Smooth muscle cell (in vitro differentiated cells): ENCODE data around the gene NELL1. TPM values are rescaled to one million over a fixed set of nuclear protein-coding genes. Genes with fewer than 3 reads are reported as not detected.

Experiments used
- DNase-seq: peaks from one replicate; lab custom pipeline; 2025; ENCODE audit not compliant: unreplicated experiment; lab: John Stamatoyannopoulos, UW
- H2AFZ ChIP-seq: fragments of 200-600 bp; sonication (generic); 2 replicates; pipeline ENCODE4 v1.6.0; 2016; ENCODE audit warnings: antibody characterized with exemption, low read depth, mild to moderate bottlenecking
- H3F3A ChIP-seq: fragments of 200-600 bp; sonication (generic); 2 replicates; pipeline ENCODE4 v1.6.0; 2017; ENCODE audit warnings: antibody characterized with exemption, low read depth
- H3K27ac ChIP-seq: fragments of 200-600 bp; sonication (generic); 2 replicates; pipeline ENCODE4 v1.5.1; 2016; ENCODE audit warnings: low read depth, mild to moderate bottlenecking
- H3K27me3 ChIP-seq: fragments of 200-600 bp; sonication (generic); 2 replicates; pipeline ENCODE4 v1.6.1; 2016; ENCODE audit warnings: low read depth, mild to moderate bottlenecking
- H3K36me3 ChIP-seq: fragments of 200-600 bp; sonication (generic); 2 replicates; pipeline ENCODE4 v1.5.1; 2016; ENCODE audit warnings: low read depth
- H3K4me1 ChIP-seq: fragments of 200-600 bp; sonication (generic); 2 replicates; pipeline ENCODE4 v1.5.1; 2016; ENCODE audit warnings: low read depth
- H3K4me2 ChIP-seq: fragments of 200-600 bp; sonication (generic); 2 replicates; pipeline ENCODE4 v1.6.0; 2016; ENCODE audit warnings: mild to moderate bottlenecking
- H3K4me3 ChIP-seq: fragments of 200-600 bp; sonication (generic); 2 replicates; pipeline ENCODE4 v1.5.1; 2016; ENCODE audit warnings: mild to moderate bottlenecking
- H3K79me2 ChIP-seq: fragments of 200-600 bp; sonication (generic); 2 replicates; pipeline ENCODE4 v1.6.0; 2016; ENCODE audit warnings: low read depth, mild to moderate bottlenecking
- H3K9ac ChIP-seq: fragments of 200-600 bp; sonication (generic); 2 replicates; pipeline ENCODE4 v1.6.0; 2016; ENCODE audit warnings: low read depth
- H3K9me3 ChIP-seq: fragments of 200-600 bp; sonication (generic); replicated peaks from 2 replicates; pipeline ENCODE4 v1.5.1; 2016; ENCODE audit warnings: low read depth
- H4K20me1 ChIP-seq: fragments of 200-600 bp; sonication (generic); 2 replicates; pipeline ENCODE4 v1.6.0; 2016; ENCODE audit warnings: low read depth
- CTCF ChIP-seq: fragments of 200-600 bp; sonication (generic); IDR thresholded peaks from 2 replicates; pipeline ENCODE4 v1.5.1; 2017; ENCODE audit warnings: borderline replicate concordance, mild to moderate bottlenecking, antibody characterized with exemption; ENCODE audit not compliant: insufficient read depth, poor library complexity, severe bottlenecking
- WGBS: methylation state at CpG from one replicate; pipeline ENCODE4 v1.1.7; 2016; ENCODE audit warnings: low lambda C conversion rate; 5-methylcytosine and 5-hydroxymethylcytosine counted together
- polyA plus RNA-seq: library from polyadenylated mRNA; unstranded; fragments of >200 nt; fragmentation: Nextera tagmentation; extraction: Ambion mirVana; gene quantifications from 2 replicates; pipeline ENCODE4 v1.2.1, GENCODE V29; 2016
- total RNA-seq: library from RNA; depleted of rRNA; stranded (reverse); fragments of >200 nt; gene quantifications from 2 replicates; pipeline ENCODE4 v1.2.3, GENCODE V29; 2014

Gene NELL1
- total and polyA plus RNA-seq, 2 experiments from 2014 or later: not detected

GRCh38 chr11:21385669-21386440 is 716.5 kb downstream of the NELL1 start:
- TF ChIP-seq CTCF: no peak
- no peaks in the 10 kb centered on the region for H3K9me3 ChIP-seq
- no peak overlapping the region for H3K9ac ChIP-seq
- H4K20me1 ChIP-seq: no peaks in the 10 kb centered on the region
- no peak overlapping the region for H3K4me2 ChIP-seq
- H3K79me2 ChIP-seq: no peaks in the 10 kb centered on the region
- WGBS: 83% methylated on average over 4 of the region's 4 CpGs
- H3K4me1 ChIP-seq: no peaks in the 10 kb centered on the region
- no peaks in the 10 kb centered on the region for H3F3A ChIP-seq
- H2AFZ ChIP-seq: no peak overlapping the region
- H3K4me3 ChIP-seq: no peak overlapping the region
- H3K27me3 ChIP-seq: no peaks in the 10 kb centered on the region
- no peak for DNase-seq
- H3K27ac ChIP-seq: no peak overlapping the region
- H3K36me3 ChIP-seq: no peaks in the 10 kb centered on the region

GRCh38 chr11:21390430-21390829 is 721.0 kb downstream of the NELL1 start:
- H3K36me3 ChIP-seq: no peaks in the 10 kb centered on the region
- DNase-seq: no peak
- H3F3A ChIP-seq: no peaks in the 10 kb centered on the region
- no peaks in the 10 kb centered on the region for H3K79me2 ChIP-seq
- H3K9me3 ChIP-seq: no peaks in the 10 kb centered on the region
- H3K27me3 ChIP-seq: no peaks in the 10 kb centered on the region
- H4K20me1 ChIP-seq: no peaks in the 10 kb centered on the region
- H3K9ac ChIP-seq: no peak overlapping the region
- no peak overlapping the region for H2AFZ ChIP-seq
- WGBS: 83% methylated on average over 5 of the region's 5 CpGs
- H3K4me2 ChIP-seq: no peak overlapping the region
- H3K4me1 ChIP-seq: no peaks in the 10 kb centered on the region
- no peak overlapping the region for H3K4me3 ChIP-seq
- TF ChIP-seq CTCF: no peak
- no peak overlapping the region for H3K27ac ChIP-seq

GRCh38 chr11:21396342-21397008 is 727.1 kb downstream of the NELL1 start:
- no peak overlapping the region for H3K9ac ChIP-seq
- H3K27ac ChIP-seq: no peak overlapping the region
- no peak overlapping the region for H3K4me2 ChIP-seq
- no peaks in the 10 kb centered on the region for H3K36me3 ChIP-seq
- no peaks in the 10 kb centered on the region for H4K20me1 ChIP-seq
- no peak for DNase-seq
- no peaks in the 10 kb centered on the region for H3K79me2 ChIP-seq
- H2AFZ ChIP-seq: no peak overlapping the region
- TF ChIP-seq CTCF: no peak
- 46% methylated on average over 5 of the region's 5 CpGs for WGBS
- H3K4me3 ChIP-seq: no peak overlapping the region
- H3K4me1 ChIP-seq: no peaks in the 10 kb centered on the region
- no peaks in the 10 kb centered on the region for H3F3A ChIP-seq
- H3K9me3 ChIP-seq: no peaks in the 10 kb centered on the region
- no peaks in the 10 kb centered on the region for H3K27me3 ChIP-seq
